NOMO-1 treated with DMSO at 0.1 percent for 48 hours (cell line): ENCODE data around the gene COTL1.
"Not testable (repeated sequence)": the region's sequence is repeated elsewhere in the genome, so short reads cannot be mapped to it uniquely, and the experiment has no call there.

Experiments
- DNase-seq: peaks from one replicate; lab custom pipeline; 2025; ENCODE audit not compliant: unreplicated experiment; lab: John Stamatoyannopoulos, UW

The COTL1 gene

GRCh38 chr16:84535408-84535807, 82.5 kb downstream of the COTL1 start:
- DNase-seq: no peak

- DNase-seq: no peak
Measured at GRCh38 chr16:84534815-84535214, 83.1 kb downstream of the COTL1 start.

GRCh38 chr16:84532855-84533486, 84.9 kb downstream of the COTL1 start:
- no peak for DNase-seq

- no peak for DNase-seq
Measured at GRCh38 chr16:84532291-84532724, 85.6 kb downstream of the COTL1 start.

- no peak for DNase-seq
Measured at GRCh38 chr16:84531671-84532111, 86.2 kb downstream of the COTL1 start.

- no peak for DNase-seq
Measured at GRCh38 chr16:84530590-84530989, 87.3 kb downstream of the COTL1 start.

GRCh38 chr16:84529607-84530006, 88.3 kb downstream of the COTL1 start:
- DNase-seq: no peak

- DNase-seq: peak; percentile 43
Measured at GRCh38 chr16:84528322-84528721, 89.6 kb downstream of the COTL1 start.

- peak; percentile 54 for DNase-seq
Measured at GRCh38 chr16:84527532-84528269, 90.2 kb downstream of the COTL1 start.

GRCh38 chr16:84526794-84527531, 90.9 kb downstream of the COTL1 start:
- no peak for DNase-seq

- DNase-seq: not testable (repeated sequence)
Measured at GRCh38 chr16:84524941-84525581, 92.8 kb downstream of the COTL1 start.

- no peak for DNase-seq
Measured at GRCh38 chr16:84524346-84524920, 93.4 kb downstream of the COTL1 start.

GRCh38 chr16:84521497-84521770, 96.4 kb downstream of the COTL1 start:
- no peak for DNase-seq

GRCh38 chr16:84520725-84521496, 97.0 kb downstream of the COTL1 start:
- DNase-seq: no peak

GRCh38 chr16:84519855-84520254, 98.0 kb downstream of the COTL1 start:
- DNase-seq: no peak

GRCh38 chr16:84518804-84519341, 99.0 kb downstream of the COTL1 start:
- DNase-seq: no peak

- not testable (repeated sequence) for DNase-seq
Measured at GRCh38 chr16:84518220-84518619, 99.7 kb downstream of the COTL1 start.

- DNase-seq: no peak
Measured at GRCh38 chr16:84517366-84517765, 100.5 kb downstream of the COTL1 start.
